CD14-positive monocyte (primary cell): ENCODE results near the gene THY1. TPM values are rescaled to one million over a fixed set of nuclear protein-coding genes. Genes with fewer than 3 reads are reported as not detected.

Experiments
- DNase-seq, 3 donors: peaks; one replicate each; pipeline ENCODE4 v3.0.0-alpha.2; 2011 to 2022
- H2AFZ ChIP-seq: 2 replicates; pipeline ENCODE4 v1.6.0; 2012; ENCODE audit warnings: mild to moderate bottlenecking, low read depth, low read length, inconsistent platforms; ENCODE audit not compliant: insufficient read depth, poor library complexity, severe bottlenecking
- H3K27ac ChIP-seq, 2 donors: 1 replicate in 1 of 2; 2 replicates in 1 of 2; pipeline ENCODE4 v1.5.1; 2012 to 2013; ENCODE audit warnings: low read length in 2 of 2, control low read depth in 1 of 2, inconsistent platforms in 1 of 2, low read depth in 1 of 2, mild to moderate bottlenecking in 1 of 2
- H3K27me3 ChIP-seq, 2 donors: one replicate each; pipeline versions ENCODE4 v1.6.0 to v1.6.1; 2011 to 2013; ENCODE audit warnings: low read length in 2 of 2; ENCODE audit not compliant: control insufficient read depth in 2 of 2, insufficient read depth in 2 of 2
- H3K36me3 ChIP-seq, 2 donors: replicated peaks in 1 of 2; 1 replicate in 1 of 2; 2 replicates in 1 of 2; pipeline versions ENCODE4 v1.5.1 to v1.6.1; 2012 to 2013; ENCODE audit warnings: low read length in 2 of 2, control low read depth in 1 of 2, inconsistent platforms in 1 of 2, mild to moderate bottlenecking in 1 of 2; ENCODE audit not compliant: insufficient read depth in 2 of 2, control insufficient read depth in 1 of 2
- H3K4me1 ChIP-seq, 2 donors: 1 replicate in 1 of 2; 2 replicates in 1 of 2; pipeline versions ENCODE4 v1.5.1 to v1.6.1; 2012 to 2013; ENCODE audit warnings: low read length in 2 of 2, control low read depth in 1 of 2, inconsistent platforms in 1 of 2, mild to moderate bottlenecking in 1 of 2, moderate library complexity in 1 of 2; ENCODE audit not compliant: insufficient read depth in 2 of 2, control insufficient read depth in 1 of 2
- H3K4me2 ChIP-seq: replicated peaks from 2 replicates; pipeline ENCODE3; 2012; ENCODE audit warnings: low read length, moderate library complexity, mild to moderate bottlenecking; ENCODE audit not compliant: poor library complexity, severe bottlenecking; ENCODE audit errors: extremely low read depth
- H3K4me3 ChIP-seq, 3 experiments: fragments of 200-600 bp in 1 of 3; sonication (generic) in 1 of 3; replicated peaks in 1 of 3; 1 replicate in 2 of 3; 2 replicates in 1 of 3; pipeline ENCODE4 v1.5.1; 2011 to 2013; ENCODE audit warnings: low read length in 3 of 3, mild to moderate bottlenecking in 3 of 3, control low read depth in 2 of 3, low read depth in 2 of 3, inconsistent platforms in 1 of 3, moderate library complexity in 1 of 3
- H3K79me2 ChIP-seq: 2 replicates; pipeline ENCODE4 v1.6.0; 2012; ENCODE audit warnings: mild to moderate bottlenecking, control low read depth, inconsistent platforms, low read length, moderate library complexity; ENCODE audit not compliant: insufficient read depth
- H3K9ac ChIP-seq: 2 replicates; pipeline ENCODE4 v1.6.0; 2017; ENCODE audit warnings: low read length, mild to moderate bottlenecking; ENCODE audit not compliant: insufficient read depth, poor library complexity, severe bottlenecking
- H3K9me3 ChIP-seq, 2 donors: replicated peaks in 1 of 2; 1 replicate in 1 of 2; 2 replicates in 1 of 2; pipeline versions ENCODE4 v1.5.1 to v1.6.1; 2012 to 2013; ENCODE audit warnings: low read length in 2 of 2, control low read depth in 1 of 2; ENCODE audit not compliant: control insufficient read depth in 1 of 2, insufficient read depth in 1 of 2
- H4K20me1 ChIP-seq: 2 replicates; pipeline ENCODE4 v1.6.0; 2012; ENCODE audit warnings: mild to moderate bottlenecking, low read length, control low read depth, moderate library complexity; ENCODE audit not compliant: insufficient read depth
- H3K27ac Mint-ChIP-seq, 7 donors: one replicate each; pipeline ENCODE4 v1.8.0; 2020; ENCODE audit warnings: mild to moderate bottlenecking in 7 of 7, mixed read lengths in 7 of 7, moderate library complexity in 6 of 7, inconsistent platforms in 2 of 7
- H3K27me3 Mint-ChIP-seq, 3 donors: one replicate each; pipeline ENCODE4 v1.8.0; 2021 to 2022; ENCODE audit warnings: low read depth in 3 of 3, mild to moderate bottlenecking in 3 of 3, mixed read lengths in 3 of 3, moderate library complexity in 3 of 3, inconsistent platforms in 1 of 3
- H3K36me3 Mint-ChIP-seq, 2 donors: one replicate each; pipeline ENCODE4 v1.8.0; 2020; ENCODE audit warnings: mixed read lengths in 2 of 2, inconsistent platforms in 1 of 2, mild to moderate bottlenecking in 1 of 2
- H3K4me1 Mint-ChIP-seq: one replicate; pipeline ENCODE4 v1.8.0; 2020; ENCODE audit warnings: mild to moderate bottlenecking, mixed read lengths
- H3K4me3 Mint-ChIP-seq, 2 donors: one replicate each; pipeline ENCODE4 v1.8.0; 2020; ENCODE audit warnings: mild to moderate bottlenecking in 2 of 2, mixed read lengths in 2 of 2, moderate library complexity in 1 of 2
- H3K9me3 Mint-ChIP-seq, 7 donors: one replicate each; pipeline ENCODE4 v1.8.0; 2020 to 2022; ENCODE audit warnings: mixed read lengths in 7 of 7, mild to moderate bottlenecking in 6 of 7, moderate library complexity in 6 of 7, inconsistent platforms in 2 of 7
- CTCF ChIP-seq: fragments of 200-600 bp; IDR thresholded peaks from one replicate; pipeline ENCODE4 v1.8.0; 2022; ENCODE audit warnings: antibody characterized with exemption, mild to moderate bottlenecking
- WGBS: methylation state at CpG from one replicate; pipeline ENCODE4 v1.1.5; 2013; ENCODE audit warnings: missing lambda C conversion rate; ENCODE audit not compliant: insufficient coverage; 5-methylcytosine and 5-hydroxymethylcytosine counted together
- intact Hi-C, 2 donors: fragments of 100-400 bp; cut with micrococcal nuclease; formaldehyde crosslinking; loops; one replicate each; pipeline versions ENCODE4 v1.15.0 to v1.15.1; 2023
- polyA plus RNA-seq, 3 donors: library from polyadenylated mRNA; depleted of rRNA in 1 of 3; unstranded in 2 of 3; stranded (reverse) in 1 of 3; fragments of 300-500 nt in 2 of 3; fragments of >200 nt in 1 of 3; fragmentation: Illumina TruSeq in 2 of 3; gene quantifications; 1 replicate in 2 of 3; 2 replicates in 1 of 3; pipeline ENCODE4 v1.2.3, GENCODE V29; 2012 to 2021

Gene THY1
- polyA plus RNA-seq, 3 donors = not detected

GRCh38 chr11:119469506-119469905, 46.5 kb upstream of the THY1 start:
- 88% methylated on average over 2 of the region's 3 CpGs for WGBS
- no peaks in the 10 kb centered on the region for H3K4me1 ChIP-seq
- no peaks in the 10 kb centered on the region for H3K36me3 Mint-ChIP-seq

GRCh38 chr11:119468511-119468910, 45.5 kb upstream of the THY1 start:
- intact Hi-C loops = no loop called here
- Mint-ChIP-seq H3K9me3 (peaks cover 0 to 27% (median 12%) of the 10 kb centered on the region in 7 donors), H3K27ac (no peak overlapping the region), H3K4me3 (no peak overlapping the region), H3K27me3 (peaks cover 13 to 37% (median 14%) of the 10 kb centered on the region in 3 donors), H3K36me3 (no peaks in the 10 kb centered on the region), H3K4me1 (no peaks in the 10 kb centered on the region)
- Histone ChIP-seq H3K4me1 (no peaks in the 10 kb centered on the region), H3K4me3 (no peak overlapping the region), H3K9me3 (peaks cover 0 to 3% of the 10 kb centered on the region in 2 donors), H4K20me1 (no peaks in the 10 kb centered on the region), H3K27me3 (peaks cover 2 to 13% of the 10 kb centered on the region in 2 donors), H3K27ac (no peak overlapping the region), H3K36me3 (no peaks in the 10 kb centered on the region), H3K79me2 (no peaks in the 10 kb centered on the region), H3K4me2 (no peak overlapping the region), H3K9ac (no peak overlapping the region), H2AFZ (no peak overlapping the region)
- no CpG with 5 or more reads among the region's 2 CpGs for WGBS
- TF ChIP-seq CTCF = no peak
- no peak for DNase-seq

More at GRCh38 chr11:119469506-119469905, 46.5 kb upstream of the THY1 start:
- no peak for TF ChIP-seq CTCF
- Histone ChIP-seq H3K9ac (no peak overlapping the region), H3K27ac (no peak overlapping the region), H2AFZ (no peak overlapping the region), H3K27me3 (peaks cover 2 to 12% of the 10 kb centered on the region in 2 donors), H4K20me1 (no peaks in the 10 kb centered on the region), H3K79me2 (no peaks in the 10 kb centered on the region), H3K4me2 (no peak overlapping the region), H3K36me3 (no peaks in the 10 kb centered on the region), H3K4me3 (no peak overlapping the region), H3K9me3 (peaks cover 0 to 3% of the 10 kb centered on the region in 2 donors)
- peaks cover 9 to 28% (median 13%) of the 10 kb centered on the region in 3 donors for H3K27me3 Mint-ChIP-seq
- DNase-seq = no peak
- H3K4me3 Mint-ChIP-seq = no peak overlapping the region
- no peaks in the 10 kb centered on the region for H3K4me1 Mint-ChIP-seq
- peaks cover 0 to 27% (median 12%) of the 10 kb centered on the region in 7 donors for H3K9me3 Mint-ChIP-seq
- intact Hi-C loops = no loop called here
- no peak overlapping the region for H3K27ac Mint-ChIP-seq
